Globus pallidus (tissue), 1 donor: Measurements from ENCODE around the gene PSRC1.
A peak's percentile ranks its signal among the peaks of the same experiment; 100 is the strongest.
"Not testable (repeated sequence)": the region's sequence is repeated elsewhere in the genome, so short reads cannot be mapped to it uniquely, and the experiment has no call there.

Experiments
- DNase-seq: peaks from one replicate; pipeline ENCODE4 v3.0.0-alpha.2; 2015; ENCODE audit warnings: low spot score

The PSRC1 gene

GRCh38 chr1:109295712-109296415 is 12.9 kb upstream of the PSRC1 start:
- DNase-seq: no peak

GRCh38 chr1:109294481-109294880 is 11.5 kb upstream of the PSRC1 start:
- DNase-seq: no peak

GRCh38 chr1:109293026-109293425 is 10.1 kb upstream of the PSRC1 start:
- no peak for DNase-seq

- no peak for DNase-seq
These were observed 9.4 kb upstream of the PSRC1 start for GRCh38 chr1:109292364-109292763.

DNA sequence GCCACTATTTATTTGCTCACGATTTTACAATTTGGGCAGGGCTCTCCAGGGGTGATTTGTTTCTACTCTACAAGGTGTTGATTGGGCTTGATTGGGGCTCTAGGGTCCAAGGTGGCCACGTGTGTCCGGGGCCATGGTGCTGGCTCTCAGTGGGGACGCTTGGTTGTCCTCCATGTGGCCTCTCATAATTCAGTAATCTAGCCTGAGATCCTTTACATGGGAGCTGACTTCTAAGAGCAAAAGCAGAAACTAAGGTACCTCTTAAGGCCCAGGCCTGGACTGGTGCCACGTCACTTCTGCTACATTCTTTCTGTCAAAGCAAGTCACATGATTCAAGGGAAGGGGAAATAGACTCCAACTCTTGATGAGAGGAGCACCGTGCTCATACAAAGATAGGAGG is 8.1 kb upstream of the PSRC1 start:
- no peak for DNase-seq

DNA sequence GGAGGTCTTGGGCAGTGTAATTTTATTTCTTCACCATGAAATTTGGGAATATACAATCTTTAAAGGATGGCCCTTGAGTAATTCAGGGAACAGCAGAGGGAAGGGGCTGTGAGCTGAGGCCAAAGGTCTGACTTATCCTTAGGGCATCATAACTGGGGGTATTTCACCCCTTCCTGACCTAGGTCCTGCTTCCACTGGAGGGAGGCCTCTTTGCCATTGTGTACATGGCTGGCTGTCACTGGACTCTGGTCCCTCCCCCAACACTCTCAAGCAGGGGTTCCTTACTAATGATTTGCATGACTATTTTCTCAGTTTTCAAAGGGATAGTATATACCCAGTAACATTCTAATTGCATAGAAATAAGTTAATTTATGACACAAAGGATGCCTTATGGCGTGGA is 7.2 kb upstream of the PSRC1 start:
- DNase-seq: no peak

DNA sequence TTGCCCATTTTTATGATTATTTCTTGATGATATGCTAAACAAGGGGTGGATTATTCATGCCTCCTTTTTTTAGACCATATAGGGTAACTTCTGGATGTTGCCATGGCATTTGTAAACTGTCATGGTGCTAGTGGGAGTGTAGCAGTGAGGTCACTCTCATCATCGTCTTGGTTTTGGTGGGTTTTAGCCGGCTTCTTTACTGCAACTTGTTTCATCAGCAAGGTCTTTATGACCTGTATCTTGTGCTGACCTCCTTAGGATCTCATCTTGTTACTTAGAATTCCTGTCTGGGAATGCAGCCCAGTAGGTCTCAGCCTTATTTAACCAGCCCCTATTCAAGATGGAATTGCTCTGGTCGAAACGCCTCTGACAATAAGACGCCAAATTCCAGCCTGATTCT is 3.8 kb upstream of the PSRC1 start:
- DNase-seq: not testable (repeated sequence)

GRCh38 chr1:109283748-109284600 is 1.0 kb upstream of the PSRC1 start:
- no peak for DNase-seq

- DNase-seq: no peak
These were observed 421 bp downstream of the PSRC1 start for GRCh38 chr1:109282497-109282951.

DNA sequence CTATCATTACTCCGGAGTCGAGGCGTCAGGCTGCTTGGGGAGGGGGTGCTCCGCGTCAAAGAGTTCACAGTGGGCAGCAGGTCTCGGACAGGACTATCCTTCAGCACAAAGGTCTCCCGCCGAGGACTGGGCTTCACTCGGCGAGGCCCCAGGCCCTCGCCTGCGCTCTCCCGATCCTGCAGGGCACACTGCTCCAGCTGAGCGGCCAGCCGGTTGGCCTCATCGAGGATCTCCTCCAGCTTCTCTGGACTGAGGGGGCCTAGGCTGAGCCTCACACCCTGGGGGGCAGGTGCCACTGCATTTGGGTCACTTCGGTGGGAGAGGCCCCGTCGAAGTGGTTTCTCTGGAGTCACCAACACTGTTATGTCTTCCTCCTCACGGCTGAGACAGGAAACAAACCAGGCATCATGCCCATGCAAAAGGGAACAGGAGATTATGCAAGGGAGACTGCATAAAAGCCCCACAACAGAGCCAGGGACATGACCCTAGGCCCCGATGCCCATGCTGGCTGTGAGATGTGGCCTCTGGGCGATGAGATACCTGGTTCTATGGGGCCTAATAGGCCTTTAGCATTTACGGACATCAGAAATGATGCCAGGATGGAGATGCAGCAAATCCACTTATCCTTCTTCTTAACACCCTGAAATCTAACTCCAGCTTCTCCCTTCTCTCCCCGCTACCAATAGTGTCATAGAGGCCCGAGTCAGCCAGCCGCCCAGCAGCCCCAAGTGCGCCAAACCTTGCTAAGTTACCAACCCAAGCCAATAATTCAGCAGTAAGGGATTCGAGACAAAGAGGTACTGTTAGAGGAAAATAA is 1.1 kb downstream of the PSRC1 start:
- DNase-seq: no peak

- DNase-seq: no peak
These were observed 2.1 kb downstream of the PSRC1 start for GRCh38 chr1:109280862-109281261.

- no peak for DNase-seq
These were observed 3.2 kb downstream of the PSRC1 start for GRCh38 chr1:109279615-109280278.

DNA sequence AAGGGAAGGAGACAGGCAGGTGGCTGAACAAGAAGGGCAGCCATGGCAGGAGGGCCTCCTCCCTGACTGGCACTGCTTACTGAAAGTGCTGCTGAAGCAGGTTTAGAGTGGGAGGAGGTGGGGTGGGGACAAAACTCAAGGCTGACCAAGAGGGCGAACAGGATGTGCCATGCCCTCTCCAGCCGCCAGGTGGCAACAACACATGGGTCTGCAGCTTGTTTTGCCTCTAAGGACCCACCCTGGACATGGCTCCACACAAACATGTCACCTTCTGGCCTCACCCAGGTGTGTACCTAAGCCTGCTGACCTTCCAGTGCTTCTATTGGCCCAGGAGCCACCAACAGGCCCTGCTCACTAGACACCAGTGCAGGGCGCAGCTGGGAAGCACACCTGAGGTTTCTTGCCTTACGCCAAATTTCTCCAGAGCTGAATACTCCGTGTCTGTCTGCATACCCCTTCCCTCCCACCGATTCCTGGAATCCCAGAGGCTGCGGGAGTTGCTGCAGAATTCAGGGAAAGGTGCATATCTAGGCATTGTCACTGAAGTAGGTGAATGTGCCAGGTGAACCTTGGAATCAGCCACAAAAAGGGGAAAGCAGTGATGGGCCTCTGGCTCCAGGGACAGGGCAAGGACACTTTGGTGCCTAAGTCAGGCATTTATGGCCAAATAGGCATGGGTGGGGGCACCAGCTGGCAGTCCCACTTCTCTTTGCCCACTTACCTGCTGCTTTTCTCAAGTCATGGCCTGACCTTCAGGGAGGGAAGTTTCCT is 5.3 kb downstream of the PSRC1 start:
- peak; percentile 88 for DNase-seq

GRCh38 chr1:109275706-109276345 is 7.1 kb downstream of the PSRC1 start:
- no peak for DNase-seq

GRCh38 chr1:109274533-109275476 is 8.1 kb downstream of the PSRC1 start:
- no peak for DNase-seq

GRCh38 chr1:109273570-109274288 is 9.2 kb downstream of the PSRC1 start:
- DNase-seq: no peak

- DNase-seq: no peak
These were observed 10.0 kb downstream of the PSRC1 start for GRCh38 chr1:109272831-109273547.
